ENCODE data around the gene TLK2.

TLK2 gene

DNA sequence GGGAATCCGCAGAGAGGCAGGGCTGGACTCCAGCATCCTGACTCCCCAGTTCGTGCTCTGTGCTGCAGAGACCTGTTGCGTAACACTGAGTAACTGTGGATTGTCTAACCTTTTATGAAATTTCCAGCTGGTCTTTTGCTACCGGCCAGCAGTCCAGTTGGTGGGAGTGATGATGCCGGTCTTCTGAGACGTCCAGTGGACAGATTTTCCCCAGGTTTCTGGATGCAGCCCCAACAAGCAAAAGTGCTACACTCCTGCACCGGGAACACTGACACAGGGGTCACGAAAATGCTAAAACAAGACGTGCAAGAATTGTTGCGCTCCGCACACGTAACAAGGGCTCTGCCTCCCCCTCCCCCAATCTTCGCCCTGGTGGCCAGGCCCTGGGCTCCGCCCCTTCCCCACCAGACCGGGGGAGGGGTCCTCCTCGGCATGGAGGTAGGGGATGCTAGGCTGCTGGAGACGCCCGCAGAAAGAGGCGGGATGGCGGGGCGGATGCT is 148.1 kb downstream of the TLK2 start:
- 0 out of 2 replicates have a peak, but pooled peaks have one; percentile 3 for TF ChIP-seq POU6F1 (CRISPR knock-in tag; IDR thresholded peaks at IDR 0.05; ENCODE audit: borderline replicate concordance, low read depth)
- TF ChIP-seq GLIS3 (CRISPR knock-in tag; IDR thresholded peaks at IDR 0.05) = peak; percentile 5; the same call in 1 of the 2 replicates
- peak; percentile 35; the same call in 1 of the 2 replicates for TF ChIP-seq ZFP3 (CRISPR knock-in tag; IDR thresholded peaks at IDR 0.05)
- no peak for TF ChIP-seq ZNF565 (CRISPR knock-in tag; conservative IDR thresholded peaks at IDR 0.05; ENCODE audit: low read depth)
- TF ChIP-seq ZC3H10 (CRISPR knock-in tag; IDR thresholded peaks at IDR 0.05) = no peak
- peak; percentile 28 for ATAC-seq

GRCh38 chr17:62627219-62627903 is 148.7 kb downstream of the TLK2 start, which contains the start of gene MRC2:
MRC2 (plus strand) TSS chr17:62627670; CDS start chr17:62627803, 133 bp downstream.
- no peak for TF ChIP-seq ZNF8 (CRISPR knock-in tag; IDR thresholded peaks at IDR 0.05)
- TF ChIP-seq ESRRG (CRISPR knock-in tag; IDR thresholded peaks at IDR 0.05) = no peak
- no peak for TF ChIP-seq RARB (CRISPR knock-in tag; IDR thresholded peaks at IDR 0.05)
- TF ChIP-seq, protein P1, sequence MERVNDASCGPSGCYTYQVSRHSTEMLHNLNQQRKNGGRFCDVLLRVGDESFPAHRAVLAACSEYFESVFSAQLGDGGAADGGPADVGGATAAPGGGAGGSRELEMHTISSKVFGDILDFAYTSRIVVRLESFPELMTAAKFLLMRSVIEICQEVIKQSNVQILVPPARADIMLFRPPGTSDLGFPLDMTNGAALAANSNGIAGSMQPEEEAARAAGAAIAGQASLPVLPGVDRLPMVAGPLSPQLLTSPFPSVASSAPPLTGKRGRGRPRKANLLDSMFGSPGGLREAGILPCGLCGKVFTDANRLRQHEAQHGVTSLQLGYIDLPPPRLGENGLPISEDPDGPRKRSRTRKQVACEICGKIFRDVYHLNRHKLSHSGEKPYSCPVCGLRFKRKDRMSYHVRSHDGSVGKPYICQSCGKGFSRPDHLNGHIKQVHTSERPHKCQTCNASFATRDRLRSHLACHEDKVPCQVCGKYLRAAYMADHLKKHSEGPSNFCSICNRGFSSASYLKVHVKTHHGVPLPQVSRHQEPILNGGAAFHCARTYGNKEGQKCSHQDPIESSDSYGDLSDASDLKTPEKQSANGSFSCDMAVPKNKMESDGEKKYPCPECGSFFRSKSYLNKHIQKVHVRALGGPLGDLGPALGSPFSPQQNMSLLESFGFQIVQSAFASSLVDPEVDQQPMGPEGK (CRISPR knock-in tag; IDR thresholded peaks at IDR 0.05; ENCODE audit: borderline replicate concordance) = peak; percentile 31; the same call in 1 of the 2 replicates
- TF ChIP-seq CSRNP3 (CRISPR knock-in tag; IDR thresholded peaks at IDR 0.05) = no peak
- 0 out of 2 replicates have a peak, but pooled peaks have one; percentile 3 for TF ChIP-seq ZFP3 (CRISPR knock-in tag; IDR thresholded peaks at IDR 0.05)
- TF ChIP-seq TCF4 (CRISPR knock-in tag; IDR thresholded peaks at IDR 0.05; ENCODE audit: borderline replicate concordance) = no peak
- no peak for TF ChIP-seq OSR1 (CRISPR knock-in tag; IDR thresholded peaks at IDR 0.05)
- TF ChIP-seq PPARA (CRISPR knock-in tag; IDR thresholded peaks at IDR 0.05; ENCODE audit: borderline replicate concordance) = no peak
- TF ChIP-seq TSHZ2 (CRISPR knock-in tag; IDR thresholded peaks at IDR 0.05) = 0 out of 2 replicates have a peak, but pooled peaks have one; percentile 24
- ATAC-seq = peak; percentile 67

GRCh38 chr17:62627904-62628633 is 149.4 kb downstream of the TLK2 start:
- no peak for TF ChIP-seq ZNF565 (CRISPR knock-in tag; conservative IDR thresholded peaks at IDR 0.05; ENCODE audit: low read depth)
- TF ChIP-seq, protein P1 (CRISPR knock-in tag; IDR thresholded peaks at IDR 0.05; ENCODE audit: borderline replicate concordance) = 0 out of 2 replicates have a peak, but pooled peaks have one; percentile 26
- peak; percentile 48 for ATAC-seq
